Cardiac fibroblast (primary cell): ENCODE data around the gene TLL2.

Experiments used
- DNase-seq, 2 donors: peaks; one replicate each; pipeline versions ENCODE4 v3.0.0 to v3.0.0-alpha.2; 2010; ENCODE audit warnings: low read depth in 2 of 2
- H3K4me3 ChIP-seq, 2 donors: replicated peaks in 1 of 2; 1 replicate in 1 of 2; 2 replicates in 1 of 2; pipeline ENCODE4 v1.5.1; 2011; ENCODE audit warnings: low read depth in 2 of 2, low read length in 2 of 2, mild to moderate bottlenecking in 2 of 2, moderate library complexity in 1 of 2
- TF ChIP-seq, protein P1 (sequence below): IDR thresholded peaks from one replicate; pipeline ENCODE4 v1.5.1; 2011; ENCODE audit warnings: low read depth, mild to moderate bottlenecking, low read length, inconsistent platforms

Gene TLL2

DNA sequence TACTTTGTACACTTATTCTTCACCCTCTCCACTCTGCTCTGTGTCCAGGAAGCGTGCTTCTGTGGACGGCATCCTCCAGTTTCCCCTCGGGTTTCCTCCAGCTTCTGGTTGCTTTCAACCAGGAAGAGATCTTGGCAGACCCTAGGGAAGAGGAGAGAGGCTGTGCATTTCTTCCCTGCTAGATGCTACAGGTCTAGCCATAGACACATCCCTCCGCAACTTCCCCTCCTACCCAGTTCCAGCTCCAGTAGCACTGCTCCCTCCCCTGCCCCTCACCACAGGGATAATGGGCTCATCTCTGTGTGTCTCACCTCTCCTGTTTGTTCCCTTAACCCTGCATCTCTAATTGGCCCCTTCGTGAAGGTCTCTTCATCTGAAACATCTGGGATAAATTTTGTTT lies 16.3 kb downstream of the TLL2 start:
- TF ChIP-seq, protein P1, sequence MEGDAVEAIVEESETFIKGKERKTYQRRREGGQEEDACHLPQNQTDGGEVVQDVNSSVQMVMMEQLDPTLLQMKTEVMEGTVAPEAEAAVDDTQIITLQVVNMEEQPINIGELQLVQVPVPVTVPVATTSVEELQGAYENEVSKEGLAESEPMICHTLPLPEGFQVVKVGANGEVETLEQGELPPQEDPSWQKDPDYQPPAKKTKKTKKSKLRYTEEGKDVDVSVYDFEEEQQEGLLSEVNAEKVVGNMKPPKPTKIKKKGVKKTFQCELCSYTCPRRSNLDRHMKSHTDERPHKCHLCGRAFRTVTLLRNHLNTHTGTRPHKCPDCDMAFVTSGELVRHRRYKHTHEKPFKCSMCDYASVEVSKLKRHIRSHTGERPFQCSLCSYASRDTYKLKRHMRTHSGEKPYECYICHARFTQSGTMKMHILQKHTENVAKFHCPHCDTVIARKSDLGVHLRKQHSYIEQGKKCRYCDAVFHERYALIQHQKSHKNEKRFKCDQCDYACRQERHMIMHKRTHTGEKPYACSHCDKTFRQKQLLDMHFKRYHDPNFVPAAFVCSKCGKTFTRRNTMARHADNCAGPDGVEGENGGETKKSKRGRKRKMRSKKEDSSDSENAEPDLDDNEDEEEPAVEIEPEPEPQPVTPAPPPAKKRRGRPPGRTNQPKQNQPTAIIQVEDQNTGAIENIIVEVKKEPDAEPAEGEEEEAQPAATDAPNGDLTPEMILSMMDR = no peak
- H3K4me3 ChIP-seq = no peak overlapping the region
- DNase-seq = no peak

GRCh38 chr10:96496281-96496925 lies 17.3 kb downstream of the TLL2 start:
- DNase-seq = peak; percentile 42 to 44
- H3K4me3 ChIP-seq = no peak overlapping the region
- TF ChIP-seq, protein P1 = no peak

DNA sequence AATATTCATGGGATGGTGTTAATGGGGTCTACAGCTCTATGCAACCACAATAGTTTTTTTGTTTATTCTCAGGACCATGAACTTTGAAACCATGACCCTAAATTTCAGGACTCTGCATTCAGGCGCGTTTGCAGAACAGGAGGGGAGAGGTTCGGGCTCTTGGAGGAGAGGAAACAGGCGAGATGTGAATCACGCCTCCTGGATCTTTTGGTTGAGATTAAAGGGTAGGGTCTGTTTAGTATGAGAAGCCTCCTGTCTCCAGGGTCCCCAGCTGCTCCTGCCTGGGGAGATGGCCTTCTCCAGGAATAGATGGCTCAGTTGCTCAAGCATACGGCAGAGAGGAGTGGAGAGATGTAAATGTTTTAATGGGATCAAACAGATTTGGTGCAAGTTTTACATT lies 18.2 kb downstream of the TLL2 start:
- TF ChIP-seq, protein P1 = no peak
- DNase-seq = no peak
- H3K4me3 ChIP-seq = no peak overlapping the region

GRCh38 chr10:96494694-96495093 lies 19.0 kb downstream of the TLL2 start:
- no peak for DNase-seq
- no peak overlapping the region for H3K4me3 ChIP-seq
- TF ChIP-seq, protein P1 = no peak

DNA sequence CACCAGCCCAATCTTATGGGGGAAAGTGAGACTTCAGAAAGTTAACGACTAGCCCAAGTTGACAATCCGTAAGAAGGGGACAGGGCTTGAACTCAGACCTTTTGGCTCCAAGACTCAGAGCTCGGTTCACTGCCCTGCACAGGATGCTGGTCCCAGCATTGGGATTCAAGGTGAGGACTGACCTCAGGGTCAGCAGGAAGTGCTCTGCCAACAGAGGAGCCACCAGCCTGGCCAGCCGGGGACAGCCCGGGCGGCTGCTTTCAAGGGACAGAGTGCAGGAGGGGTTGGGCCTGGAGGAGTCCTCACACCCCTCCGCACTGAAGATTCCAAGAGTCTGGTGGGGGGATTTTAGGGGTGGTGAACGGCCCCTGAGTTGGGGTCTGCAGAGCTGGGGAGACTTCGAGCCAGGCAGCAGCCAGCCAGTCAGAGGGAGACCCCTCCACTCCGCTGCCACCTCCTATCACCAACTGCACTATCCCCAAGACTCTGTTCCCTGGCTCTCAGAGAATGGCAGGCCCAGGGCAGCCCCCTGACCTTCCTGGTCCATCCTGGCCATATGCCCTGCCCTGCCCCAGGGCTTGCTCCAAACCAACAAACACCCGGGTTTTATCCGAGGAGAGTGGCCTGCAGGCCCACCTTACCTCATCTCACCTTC lies 19.7 kb downstream of the TLL2 start:
- no peak overlapping the region for H3K4me3 ChIP-seq
- DNase-seq = no peak
- TF ChIP-seq, protein P1 = no peak

DNA sequence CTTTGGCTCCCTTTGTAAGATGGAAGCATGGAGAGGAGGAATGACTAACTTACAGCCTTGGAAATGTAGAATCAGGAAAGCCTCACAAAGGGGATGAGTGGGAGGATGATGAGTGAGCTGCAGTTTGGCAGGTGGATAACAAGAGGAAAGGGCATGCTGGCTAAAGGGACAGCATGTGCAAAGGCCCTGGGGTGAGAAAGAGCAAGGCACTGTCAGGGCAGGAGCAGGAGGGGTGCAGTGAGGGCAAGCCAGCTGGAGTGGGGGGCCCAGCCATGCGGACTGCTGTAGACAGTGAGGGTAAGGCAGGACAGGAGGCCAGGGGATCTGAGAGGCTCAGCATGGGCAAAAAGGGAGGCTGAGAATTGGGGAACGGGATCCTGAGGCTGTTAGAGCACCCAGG lies 20.5 kb downstream of the TLL2 start:
- no peak for DNase-seq
- H3K4me3 ChIP-seq = no peak overlapping the region
- TF ChIP-seq, protein P1 = no peak
